ENCODE measurements around the gene TBX19. TPM values are rescaled to one million over a fixed set of nuclear protein-coding genes. Genes with fewer than 3 reads are reported as not detected.

The TBX19 gene
- total RNA-seq, 3 donors from 2014 or later (not counting 1 experiment from before 2014, with no cell fraction given), result 5.2 to 7.2 (median 5.3) TPM

- TF ChIP-seq, protein P1, sequence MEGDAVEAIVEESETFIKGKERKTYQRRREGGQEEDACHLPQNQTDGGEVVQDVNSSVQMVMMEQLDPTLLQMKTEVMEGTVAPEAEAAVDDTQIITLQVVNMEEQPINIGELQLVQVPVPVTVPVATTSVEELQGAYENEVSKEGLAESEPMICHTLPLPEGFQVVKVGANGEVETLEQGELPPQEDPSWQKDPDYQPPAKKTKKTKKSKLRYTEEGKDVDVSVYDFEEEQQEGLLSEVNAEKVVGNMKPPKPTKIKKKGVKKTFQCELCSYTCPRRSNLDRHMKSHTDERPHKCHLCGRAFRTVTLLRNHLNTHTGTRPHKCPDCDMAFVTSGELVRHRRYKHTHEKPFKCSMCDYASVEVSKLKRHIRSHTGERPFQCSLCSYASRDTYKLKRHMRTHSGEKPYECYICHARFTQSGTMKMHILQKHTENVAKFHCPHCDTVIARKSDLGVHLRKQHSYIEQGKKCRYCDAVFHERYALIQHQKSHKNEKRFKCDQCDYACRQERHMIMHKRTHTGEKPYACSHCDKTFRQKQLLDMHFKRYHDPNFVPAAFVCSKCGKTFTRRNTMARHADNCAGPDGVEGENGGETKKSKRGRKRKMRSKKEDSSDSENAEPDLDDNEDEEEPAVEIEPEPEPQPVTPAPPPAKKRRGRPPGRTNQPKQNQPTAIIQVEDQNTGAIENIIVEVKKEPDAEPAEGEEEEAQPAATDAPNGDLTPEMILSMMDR (IDR thresholded peaks at IDR 0.05), result no peak
- no peaks in the 10 kb centered on the region for H3K36me3 ChIP-seq (ENCODE audit: control insufficient read depth, insufficient read depth, low read length)
- H3K4me3 ChIP-seq (ENCODE audit: low read length), result no peak overlapping the region
- WGBS (ENCODE audit: insufficient coverage), result 100% methylated on average over 3 of the region's 3 CpGs
- H3K4me1 ChIP-seq (ENCODE audit: control insufficient read depth, insufficient read depth, low read length), result no peaks in the 10 kb centered on the region
- Mint-ChIP-seq H3K36me3 (no peaks in the 10 kb centered on the region), H3K4me3 (no peak overlapping the region), H3K27me3 (ENCODE audit: low read depth in 2 of 2) (no peaks in the 10 kb centered on the region), H3K9me3 (no peaks in the 10 kb centered on the region), H3K27ac (no peak overlapping the region), H3K4me1 (no peaks in the 10 kb centered on the region)
- no peak for ATAC-seq
- H3K27me3 ChIP-seq (ENCODE audit: control insufficient read depth, insufficient read depth, low read length), result no peaks in the 10 kb centered on the region
- intact Hi-C loops (cut with micrococcal nuclease), result no loop called here
- DNase-seq, result no peak
- H3K27ac ChIP-seq (ENCODE audit: low read length), result no peak overlapping the region
- H3K9me3 ChIP-seq (ENCODE audit: control insufficient read depth, insufficient read depth, low read length), result no peaks in the 10 kb centered on the region
Observed at GRCh38 chr1:168298446-168298845, 17.8 kb downstream of the TBX19 start.

DNA sequence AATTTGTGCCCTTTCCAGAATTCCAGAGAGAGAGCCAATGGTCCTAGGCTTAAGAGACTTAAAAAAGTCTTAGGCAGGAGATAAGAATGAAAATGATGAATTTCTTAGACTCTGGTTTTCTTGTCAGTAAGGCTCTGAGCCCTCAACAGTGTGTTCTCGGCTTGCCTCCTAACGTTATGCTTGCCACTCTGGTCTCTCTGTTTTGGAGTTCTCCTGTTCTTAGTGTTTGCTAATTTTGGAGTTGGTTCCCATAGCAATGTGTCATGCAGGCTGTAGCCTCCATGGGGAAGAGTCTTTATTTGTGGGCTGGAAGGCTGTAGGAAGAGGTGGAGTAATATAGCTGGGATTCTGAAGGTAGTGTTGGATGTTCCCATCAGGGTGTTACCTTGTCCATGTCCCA, 19.9 kb downstream of the TBX19 start:
- no peaks in the 10 kb centered on the region for H3K27me3 Mint-ChIP-seq (ENCODE audit: low read depth in 2 of 2)
- DNase-seq, result no peak
- 96% methylated on average over 2 of the region's 2 CpGs for WGBS (ENCODE audit: insufficient coverage)
- H3K4me3 Mint-ChIP-seq, result no peak overlapping the region
- intact Hi-C loops (cut with micrococcal nuclease), result no loop called here
- H3K27me3 ChIP-seq (ENCODE audit: control insufficient read depth, insufficient read depth, low read length), result no peaks in the 10 kb centered on the region
- no peaks in the 10 kb centered on the region for H3K4me1 ChIP-seq (ENCODE audit: control insufficient read depth, insufficient read depth, low read length)
- TF ChIP-seq, protein P1 (IDR thresholded peaks at IDR 0.05), result no peak
- no peak overlapping the region for H3K4me3 ChIP-seq (ENCODE audit: low read length)
- H3K36me3 Mint-ChIP-seq, result no peaks in the 10 kb centered on the region
- ATAC-seq, result no peak
- H3K27ac Mint-ChIP-seq, result no peak overlapping the region
- no peaks in the 10 kb centered on the region for H3K4me1 Mint-ChIP-seq
- no peak overlapping the region for H3K27ac ChIP-seq (ENCODE audit: low read length)
- no peaks in the 10 kb centered on the region for H3K36me3 ChIP-seq (ENCODE audit: control insufficient read depth, insufficient read depth, low read length)
- H3K9me3 Mint-ChIP-seq, result no peaks in the 10 kb centered on the region
- H3K9me3 ChIP-seq (ENCODE audit: control insufficient read depth, insufficient read depth, low read length), result no peaks in the 10 kb centered on the region

GRCh38 chr1:168301664-168302320, 21.1 kb downstream of the TBX19 start:
- no peak for DNase-seq
- H3K27ac ChIP-seq (ENCODE audit: low read length), result no peak overlapping the region
- H3K4me3 Mint-ChIP-seq, result no peak overlapping the region
- H3K27ac Mint-ChIP-seq, result no peak overlapping the region
- no peaks in the 10 kb centered on the region for H3K4me1 Mint-ChIP-seq
- no peaks in the 10 kb centered on the region for H3K36me3 Mint-ChIP-seq
- no peaks in the 10 kb centered on the region for H3K27me3 ChIP-seq (ENCODE audit: control insufficient read depth, insufficient read depth, low read length)
- no peak for ATAC-seq
- TF ChIP-seq, protein P1 (IDR thresholded peaks at IDR 0.05), result no peak
- intact Hi-C loops (cut with micrococcal nuclease), result no loop called here
- no peaks in the 10 kb centered on the region for H3K27me3 Mint-ChIP-seq (ENCODE audit: low read depth in 2 of 2)
- WGBS (ENCODE audit: insufficient coverage), result 89% methylated on average over 3 of the region's 3 CpGs
- peaks cover 4% of the 10 kb centered on the region for H3K36me3 ChIP-seq (ENCODE audit: control insufficient read depth, insufficient read depth, low read length)
- no peaks in the 10 kb centered on the region for H3K9me3 ChIP-seq (ENCODE audit: control insufficient read depth, insufficient read depth, low read length)
- H3K4me3 ChIP-seq (ENCODE audit: low read length), result no peak overlapping the region
- no peaks in the 10 kb centered on the region for H3K9me3 Mint-ChIP-seq
- H3K4me1 ChIP-seq (ENCODE audit: control insufficient read depth, insufficient read depth, low read length), result no peaks in the 10 kb centered on the region

Data from natural killer cell (primary cell).